ENCODE measurements around the gene CAPN9.

- TF ChIP-seq CTCF (IDR thresholded peaks at IDR 0.05) (no peak), EP300 (IDR thresholded peaks at IDR 0.05) (no peak)
These were observed 957 bp downstream of the CAPN9 start for GRCh38 chr1:230747890-230748800.

Measured in gastroesophageal sphincter (tissue), 3 donors.